HEK293T (cell line): ENCODE measurements around the gene PPM1K.

Source experiments
- BHLHE40 ChIP-seq: fragments of 450-650 bp; IDR thresholded peaks from 2 replicates; pipeline ENCODE4 v1.6.1; 2016; ENCODE audit warnings: mild to moderate bottlenecking, moderate library complexity, borderline replicate concordance
- ELF4 ChIP-seq: fragments of 450-650 bp; IDR thresholded peaks from 2 replicates; pipeline ENCODE4 v1.6.1; 2017; ENCODE audit warnings: antibody characterized with exemption
- FOXK2 ChIP-seq: fragments of 450-650 bp; IDR thresholded peaks from 2 replicates; pipeline ENCODE4 v1.6.1; 2016; ENCODE audit warnings: mild to moderate bottlenecking
- SUZ12 ChIP-seq: fragments of 450-650 bp; IDR thresholded peaks from 2 replicates; pipeline ENCODE4 v1.6.1; 2016; ENCODE audit warnings: mild to moderate bottlenecking

DNA sequence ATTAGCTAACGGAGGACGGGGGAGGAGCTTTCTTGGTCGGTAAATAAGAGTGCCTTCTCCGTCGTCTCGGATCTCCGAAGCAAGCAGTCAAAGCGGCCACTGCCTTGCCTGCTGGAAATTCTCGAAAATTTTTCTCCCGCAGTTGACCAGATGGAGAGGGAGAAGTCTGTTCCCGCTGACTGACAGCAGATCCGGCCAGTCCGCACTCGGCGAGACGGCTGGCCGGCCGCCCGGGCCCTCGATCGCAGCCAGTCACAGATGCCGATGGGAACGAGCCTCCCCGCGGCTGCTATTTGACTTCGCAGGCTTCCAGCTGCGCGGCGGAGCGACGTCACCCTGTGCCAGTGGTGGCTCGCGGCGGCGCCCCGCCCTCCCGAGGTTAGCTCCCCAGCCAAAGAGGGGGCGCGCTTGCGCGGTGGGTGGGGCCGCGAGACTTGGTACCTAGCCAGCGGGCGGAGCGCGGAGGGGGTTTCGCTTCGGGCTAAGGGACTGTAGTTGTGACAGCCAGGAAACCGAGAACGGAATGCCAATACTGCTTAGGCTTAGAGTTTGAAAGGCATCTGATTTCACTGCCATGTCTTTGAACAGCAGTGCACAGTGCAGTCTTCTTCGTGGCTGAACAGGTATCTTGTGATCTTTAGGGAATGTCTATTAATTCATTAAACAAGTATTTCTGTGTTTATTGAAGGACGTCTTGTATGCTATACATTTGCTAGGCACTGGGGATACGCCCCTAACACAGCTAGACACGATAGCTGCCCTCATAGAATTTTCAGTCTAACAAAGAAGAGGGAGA lies at the start of gene PPM1K:
- TF ChIP-seq FOXK2 (no peak), SUZ12 (no peak), BHLHE40 (no peak), ELF4 (no peak)
